ENCODE measurements around the gene ITSN1. TPM values are rescaled to one million over a fixed set of nuclear protein-coding genes. Genes with fewer than 3 reads are reported as not detected.

ITSN1 gene
- total RNA-seq, 2 donors from 2014 or later: 50.9 to 78.6 TPM

- DNase-seq (ENCODE audit: low spot score) (no peak), ATAC-seq (ENCODE audit: insufficient number of reproducible peaks, low FRiP score, low read depth) (no peak)
- Histone ChIP-seq H3K4me1 (ENCODE audit: control insufficient read depth in 1 of 2, low read depth in 2 of 2) (peaks cover 22 to 60% of the 10 kb centered on the region in 2 donors), H3K36me3 (no peaks in the 10 kb centered on the region), H3K27ac (peak overlapping the region; percentile 42 to 56), H3K27me3 (replicated peaks; ENCODE audit: insufficient read depth) (no peaks in the 10 kb centered on the region), H3K9me3 (no peaks in the 10 kb centered on the region), H3K4me3 (no peak overlapping the region)
- TF ChIP-seq CTCF (IDR thresholded peaks at IDR 0.05): no peak
These were observed 17.3 kb downstream of the ITSN1 start for GRCh38 chr21:33659568-33659949.

- Histone ChIP-seq H3K27me3 (replicated peaks; ENCODE audit: insufficient read depth) (no peaks in the 10 kb centered on the region), H3K4me3 (no peak overlapping the region), H3K36me3 (no peaks in the 10 kb centered on the region), H3K9me3 (no peaks in the 10 kb centered on the region), H3K27ac (peak overlapping the region; percentile 42 to 56), H3K4me1 (ENCODE audit: control insufficient read depth in 1 of 2, low read depth in 2 of 2) (peaks cover 22 to 53% of the 10 kb centered on the region in 2 donors)
- DNase-seq (ENCODE audit: low spot score) (no peak), ATAC-seq (ENCODE audit: insufficient number of reproducible peaks, low FRiP score, low read depth) (no peak)
- no peak for TF ChIP-seq CTCF (IDR thresholded peaks at IDR 0.05)
These were observed 18.1 kb downstream of the ITSN1 start for GRCh38 chr21:33660406-33660805.

GRCh38 chr21:33661146-33661545 is 18.8 kb downstream of the ITSN1 start:
- no peak for TF ChIP-seq CTCF (IDR thresholded peaks at IDR 0.05)

GRCh38 chr21:33662046-33662445 is 19.7 kb downstream of the ITSN1 start:
- H3K4me1 ChIP-seq (ENCODE audit: control insufficient read depth in 1 of 2, low read depth in 2 of 2): peaks cover 11 to 37% of the 10 kb centered on the region in 2 donors

More at GRCh38 chr21:33661146-33661545, 18.8 kb downstream of the ITSN1 start:
- Histone ChIP-seq H3K27ac (no peak overlapping the region), H3K4me1 (ENCODE audit: control insufficient read depth in 1 of 2, low read depth in 2 of 2) (peaks cover 19 to 46% of the 10 kb centered on the region in 2 donors), H3K4me3 (no peak overlapping the region), H3K27me3 (replicated peaks; ENCODE audit: insufficient read depth) (no peaks in the 10 kb centered on the region), H3K36me3 (no peaks in the 10 kb centered on the region), H3K9me3 (no peaks in the 10 kb centered on the region)
- ATAC-seq (ENCODE audit: insufficient number of reproducible peaks, low FRiP score, low read depth): no peak
- no peak for DNase-seq (ENCODE audit: low spot score)

GRCh38 chr21:33663241-33663640 is 20.9 kb downstream of the ITSN1 start:
- ATAC-seq (ENCODE audit: insufficient number of reproducible peaks, low FRiP score, low read depth) (no peak), DNase-seq (ENCODE audit: low spot score) (no peak)
- no peak for TF ChIP-seq CTCF (IDR thresholded peaks at IDR 0.05)
- Histone ChIP-seq H3K27me3 (replicated peaks; ENCODE audit: insufficient read depth) (no peaks in the 10 kb centered on the region), H3K4me3 (no peak overlapping the region), H3K4me1 (ENCODE audit: control insufficient read depth in 1 of 2, low read depth in 2 of 2) (peaks cover 11 to 39% of the 10 kb centered on the region in 2 donors), H3K36me3 (no peaks in the 10 kb centered on the region), H3K9me3 (no peaks in the 10 kb centered on the region), H3K27ac (no peak overlapping the region)

More at GRCh38 chr21:33662046-33662445, 19.7 kb downstream of the ITSN1 start:
- Histone ChIP-seq H3K4me3 (no peak overlapping the region), H3K36me3 (no peaks in the 10 kb centered on the region), H3K27me3 (replicated peaks; ENCODE audit: insufficient read depth) (no peaks in the 10 kb centered on the region), H3K9me3 (no peaks in the 10 kb centered on the region), H3K27ac (no peak overlapping the region)
- no peak for DNase-seq (ENCODE audit: low spot score)
- no peak for TF ChIP-seq CTCF (IDR thresholded peaks at IDR 0.05)
- no peak for ATAC-seq (ENCODE audit: insufficient number of reproducible peaks, low FRiP score, low read depth)
